Gastroesophageal sphincter (tissue), 3 donors: ENCODE results near the gene ORC3.

Source experiments
- CTCF ChIP-seq, 4 experiments: fragments of 200-600 bp in 2 of 4; fragments of 450-650 bp in 2 of 4; sonication (generic) in 1 of 4; IDR thresholded peaks; one replicate each; pipeline ENCODE4 v1.5.1; 2017 to 2019; ENCODE audit warnings: antibody characterized with exemption in 4 of 4, mild to moderate bottlenecking in 2 of 4, moderate library complexity in 2 of 4
- POLR2A ChIP-seq, 2 donors: fragments of 450-650 bp; IDR thresholded peaks; one replicate each; pipeline ENCODE4 v1.6.1; 2017; ENCODE audit warnings: antibody characterized with exemption in 2 of 2, mild to moderate bottlenecking in 2 of 2, moderate library complexity in 1 of 2
- POLR2AphosphoS5 ChIP-seq: sonication (generic); formaldehyde crosslinking; IDR thresholded peaks from one replicate; pipeline ENCODE4 v1.6.1; 2017; ENCODE audit warnings: antibody characterized with exemption

- TF ChIP-seq CTCF (IDR thresholded peaks at IDR 0.05) (no peak), POLR2AphosphoS5 (no peak), POLR2A (IDR thresholded peaks at IDR 0.05) (no peak)
Observed at GRCh38 chr6:87645080-87645479, 55.1 kb downstream of the ORC3 start.
